ENCODE data around the gene STK11.

The STK11 gene

DNA sequence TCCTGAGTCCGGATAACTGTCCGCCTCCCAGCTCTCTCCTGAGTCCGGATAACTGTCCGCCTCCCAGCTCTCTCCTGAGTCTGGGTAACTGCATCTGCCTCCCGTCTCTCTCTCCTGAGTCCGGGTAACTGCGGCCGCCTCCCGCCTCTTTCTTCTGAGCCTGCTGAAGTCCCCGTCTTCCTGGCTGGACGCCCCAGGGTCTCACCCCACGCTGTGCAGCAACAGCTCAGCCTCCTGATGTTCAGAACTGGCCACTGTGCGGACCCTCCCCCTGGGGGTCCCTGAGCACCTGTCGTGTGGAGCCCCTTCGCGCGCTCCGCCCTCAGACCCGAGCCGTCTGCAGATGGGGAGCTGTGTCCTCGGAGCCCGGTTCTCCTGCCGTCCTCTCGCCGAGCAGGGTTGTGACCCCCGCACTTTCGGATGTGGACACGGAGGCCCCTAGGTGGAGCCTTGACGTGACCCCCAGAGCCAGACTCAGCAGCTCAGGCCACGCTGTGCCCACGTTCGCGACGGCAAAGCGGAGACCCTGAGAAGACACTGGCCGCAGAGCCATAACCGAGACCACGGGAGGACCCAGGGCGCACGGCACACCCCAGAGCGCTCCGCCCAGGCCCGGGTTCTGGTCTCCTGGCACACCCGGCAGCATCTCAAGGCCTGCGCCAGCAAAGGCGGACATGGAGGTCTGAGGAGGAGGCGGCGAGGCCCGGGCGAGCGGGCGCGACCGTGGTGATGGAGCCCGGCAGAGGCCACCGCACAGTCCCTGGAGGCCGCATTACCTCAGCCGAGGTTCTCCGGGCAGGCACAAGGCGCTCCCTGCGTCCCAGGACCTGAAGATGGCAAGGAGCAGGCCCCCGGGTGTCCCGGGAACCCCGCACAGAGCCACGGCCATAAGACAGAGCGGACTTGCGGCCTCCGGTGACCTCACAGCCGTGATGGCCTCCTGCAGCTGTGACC lies 47.4 kb upstream of the STK11 start:
- no peaks in the 10 kb centered on the region for H3K27me3 ChIP-seq (replicated peaks; ENCODE audit: insufficient read depth, low read length)
- no peak overlapping the region for H3K9ac ChIP-seq (ENCODE audit: low read length)
- no peaks in the 10 kb centered on the region for H3F3A ChIP-seq (ENCODE audit: insufficient read depth, low read length)
- H3K9me2 ChIP-seq (replicated peaks; ENCODE audit: insufficient read depth, low read length), result no peaks in the 10 kb centered on the region
- no peaks in the 10 kb centered on the region for H3K36me3 ChIP-seq (replicated peaks; ENCODE audit: insufficient read depth, low read length)
- H3K79me2 ChIP-seq (ENCODE audit: low read length), result peaks cover 67% of the 10 kb centered on the region
- H3K4me2 ChIP-seq (ENCODE audit: low read depth, low read length), result no peak overlapping the region
- TF ChIP-seq, protein P1, sequence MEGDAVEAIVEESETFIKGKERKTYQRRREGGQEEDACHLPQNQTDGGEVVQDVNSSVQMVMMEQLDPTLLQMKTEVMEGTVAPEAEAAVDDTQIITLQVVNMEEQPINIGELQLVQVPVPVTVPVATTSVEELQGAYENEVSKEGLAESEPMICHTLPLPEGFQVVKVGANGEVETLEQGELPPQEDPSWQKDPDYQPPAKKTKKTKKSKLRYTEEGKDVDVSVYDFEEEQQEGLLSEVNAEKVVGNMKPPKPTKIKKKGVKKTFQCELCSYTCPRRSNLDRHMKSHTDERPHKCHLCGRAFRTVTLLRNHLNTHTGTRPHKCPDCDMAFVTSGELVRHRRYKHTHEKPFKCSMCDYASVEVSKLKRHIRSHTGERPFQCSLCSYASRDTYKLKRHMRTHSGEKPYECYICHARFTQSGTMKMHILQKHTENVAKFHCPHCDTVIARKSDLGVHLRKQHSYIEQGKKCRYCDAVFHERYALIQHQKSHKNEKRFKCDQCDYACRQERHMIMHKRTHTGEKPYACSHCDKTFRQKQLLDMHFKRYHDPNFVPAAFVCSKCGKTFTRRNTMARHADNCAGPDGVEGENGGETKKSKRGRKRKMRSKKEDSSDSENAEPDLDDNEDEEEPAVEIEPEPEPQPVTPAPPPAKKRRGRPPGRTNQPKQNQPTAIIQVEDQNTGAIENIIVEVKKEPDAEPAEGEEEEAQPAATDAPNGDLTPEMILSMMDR (IDR thresholded peaks at IDR 0.05; ENCODE audit: low read length), result no peak
- TF ChIP-seq EZH2phosphoT487 (IDR thresholded peaks at IDR 0.05; ENCODE audit: low read length) (no peak), EZH2 (optimal IDR thresholded peaks at IDR 0.05; ENCODE audit: low read depth, low read length) (no peak)
- no peak overlapping the region for H3K27ac ChIP-seq (ENCODE audit: low read length)
- H3K4me1 ChIP-seq (ENCODE audit: low read length), result no peaks in the 10 kb centered on the region
- no peak overlapping the region for H2AFZ ChIP-seq (ENCODE audit: low read length)
- H4K20me1 ChIP-seq (ENCODE audit: insufficient read depth, low read length), result no peaks in the 10 kb centered on the region
- DNase-seq, result no peak
- no peak overlapping the region for H3K4me3 ChIP-seq (ENCODE audit: low read length)
- no peaks in the 10 kb centered on the region for H3K9me3 ChIP-seq (replicated peaks; ENCODE audit: insufficient read depth, low read length)

- Histone ChIP-seq H2AFZ (ENCODE audit: low read length) (no peak overlapping the region), H3K9me2 (replicated peaks; ENCODE audit: insufficient read depth, low read length) (no peaks in the 10 kb centered on the region), H3K4me3 (ENCODE audit: low read length) (no peak overlapping the region), H3K4me1 (ENCODE audit: low read length) (no peaks in the 10 kb centered on the region), H3K36me3 (replicated peaks; ENCODE audit: insufficient read depth, low read length) (no peaks in the 10 kb centered on the region), H3K27me3 (replicated peaks; ENCODE audit: insufficient read depth, low read length) (no peaks in the 10 kb centered on the region), H3K4me2 (ENCODE audit: low read depth, low read length) (no peak overlapping the region), H3K27ac (ENCODE audit: low read length) (no peak overlapping the region), H4K20me1 (ENCODE audit: insufficient read depth, low read length) (no peaks in the 10 kb centered on the region), H3K9ac (ENCODE audit: low read length) (no peak overlapping the region), H3K9me3 (replicated peaks; ENCODE audit: insufficient read depth, low read length) (no peaks in the 10 kb centered on the region), H3K79me2 (ENCODE audit: low read length) (peaks cover 75% of the 10 kb centered on the region), H3F3A (ENCODE audit: insufficient read depth, low read length) (no peaks in the 10 kb centered on the region)
- no peak for DNase-seq
- no peak for TF ChIP-seq EZH2phosphoT487 (IDR thresholded peaks at IDR 0.05; ENCODE audit: low read length)
- no peak for TF ChIP-seq EZH2 (optimal IDR thresholded peaks at IDR 0.05; ENCODE audit: low read depth, low read length)
- TF ChIP-seq, protein P1 (IDR thresholded peaks at IDR 0.05; ENCODE audit: low read length), result no peak
Observed at GRCh38 chr19:1158885-1159448, 46.6 kb upstream of the STK11 start.

DNA sequence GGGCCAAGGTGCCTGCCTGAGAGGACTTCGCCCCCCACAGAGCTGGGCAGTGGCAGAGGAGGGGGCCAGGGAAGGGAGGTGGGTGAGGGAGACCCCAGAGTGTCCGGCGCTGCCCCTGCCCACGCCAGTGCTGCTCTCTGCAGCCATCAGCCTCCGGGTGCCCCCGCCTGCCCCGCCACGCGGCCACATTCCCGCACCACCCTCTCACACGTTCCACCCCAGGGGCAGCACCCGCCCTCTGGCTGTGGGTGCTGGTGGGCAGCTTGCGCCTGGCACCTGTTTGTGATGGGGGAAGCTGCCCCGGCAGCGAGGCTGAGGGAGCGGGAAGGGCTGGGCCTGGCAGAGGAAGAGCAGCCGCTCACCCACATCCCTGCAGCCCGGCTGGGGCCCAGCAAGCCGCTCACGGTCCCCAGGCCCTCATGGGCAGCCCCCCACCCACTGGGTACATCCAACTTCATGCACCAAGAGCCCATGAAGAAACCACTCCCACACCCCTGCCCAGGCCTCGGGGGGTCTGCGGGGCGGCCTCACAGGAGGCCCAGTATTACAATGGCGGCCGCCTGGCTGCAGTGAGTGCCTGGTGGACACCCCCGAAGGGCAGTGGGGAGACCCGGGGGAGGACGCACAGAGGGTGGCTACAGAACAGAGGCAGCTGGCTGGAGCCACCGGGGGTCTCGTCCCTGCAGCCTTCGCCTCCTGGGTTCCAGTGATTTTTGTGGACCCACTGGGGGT lies 45.5 kb upstream of the STK11 start:
- peaks cover 72% of the 10 kb centered on the region for H3K79me2 ChIP-seq (ENCODE audit: low read length)
- no peaks in the 10 kb centered on the region for H3K9me2 ChIP-seq (replicated peaks; ENCODE audit: insufficient read depth, low read length)
- H3K4me3 ChIP-seq (ENCODE audit: low read length), result no peak overlapping the region
- H2AFZ ChIP-seq (ENCODE audit: low read length), result no peak overlapping the region
- H3K9ac ChIP-seq (ENCODE audit: low read length), result no peak overlapping the region
- no peaks in the 10 kb centered on the region for H3F3A ChIP-seq (ENCODE audit: insufficient read depth, low read length)
- no peak overlapping the region for H3K4me2 ChIP-seq (ENCODE audit: low read depth, low read length)
- H3K4me1 ChIP-seq (ENCODE audit: low read length), result no peaks in the 10 kb centered on the region
- H3K36me3 ChIP-seq (replicated peaks; ENCODE audit: insufficient read depth, low read length), result no peaks in the 10 kb centered on the region
- DNase-seq, result no peak
- H3K27ac ChIP-seq (ENCODE audit: low read length), result no peak overlapping the region
- no peaks in the 10 kb centered on the region for H3K9me3 ChIP-seq (replicated peaks; ENCODE audit: insufficient read depth, low read length)
- H4K20me1 ChIP-seq (ENCODE audit: insufficient read depth, low read length), result no peaks in the 10 kb centered on the region
- H3K27me3 ChIP-seq (replicated peaks; ENCODE audit: insufficient read depth, low read length), result no peaks in the 10 kb centered on the region
- TF ChIP-seq, protein P1 (IDR thresholded peaks at IDR 0.05; ENCODE audit: low read length), result no peak

Data from MM.1S (cell line).